ENCODE data around the gene ERC2. TPM values are rescaled to one million over a fixed set of nuclear protein-coding genes. Genes with fewer than 3 reads are reported as not detected.

ERC2 gene
- total RNA-seq, 1 donor from 2014 or later = 0.11 TPM

DNA sequence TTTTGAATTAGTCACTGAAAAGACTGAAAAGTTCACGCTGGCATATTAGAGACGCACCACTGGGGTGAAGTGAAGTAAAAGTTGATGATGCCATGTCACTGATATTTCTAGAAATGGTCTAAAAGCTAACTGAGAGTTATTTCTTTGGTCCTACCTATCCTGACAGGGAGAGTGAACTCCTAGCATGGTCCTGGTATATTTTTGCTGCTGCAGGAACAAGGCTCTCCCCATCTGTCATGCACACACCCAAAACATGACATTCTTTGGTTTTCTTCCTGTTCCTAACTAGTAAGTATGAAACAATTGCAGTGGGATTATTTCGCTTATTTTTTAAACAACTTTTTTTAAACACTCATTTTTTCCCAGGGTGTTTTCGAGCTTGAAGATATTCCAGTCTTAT, 466.7 kb downstream of the ERC2 start:
- H3K36me3 ChIP-seq = no peaks in the 10 kb centered on the region
- TF ChIP-seq, protein P1, sequence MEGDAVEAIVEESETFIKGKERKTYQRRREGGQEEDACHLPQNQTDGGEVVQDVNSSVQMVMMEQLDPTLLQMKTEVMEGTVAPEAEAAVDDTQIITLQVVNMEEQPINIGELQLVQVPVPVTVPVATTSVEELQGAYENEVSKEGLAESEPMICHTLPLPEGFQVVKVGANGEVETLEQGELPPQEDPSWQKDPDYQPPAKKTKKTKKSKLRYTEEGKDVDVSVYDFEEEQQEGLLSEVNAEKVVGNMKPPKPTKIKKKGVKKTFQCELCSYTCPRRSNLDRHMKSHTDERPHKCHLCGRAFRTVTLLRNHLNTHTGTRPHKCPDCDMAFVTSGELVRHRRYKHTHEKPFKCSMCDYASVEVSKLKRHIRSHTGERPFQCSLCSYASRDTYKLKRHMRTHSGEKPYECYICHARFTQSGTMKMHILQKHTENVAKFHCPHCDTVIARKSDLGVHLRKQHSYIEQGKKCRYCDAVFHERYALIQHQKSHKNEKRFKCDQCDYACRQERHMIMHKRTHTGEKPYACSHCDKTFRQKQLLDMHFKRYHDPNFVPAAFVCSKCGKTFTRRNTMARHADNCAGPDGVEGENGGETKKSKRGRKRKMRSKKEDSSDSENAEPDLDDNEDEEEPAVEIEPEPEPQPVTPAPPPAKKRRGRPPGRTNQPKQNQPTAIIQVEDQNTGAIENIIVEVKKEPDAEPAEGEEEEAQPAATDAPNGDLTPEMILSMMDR (IDR thresholded peaks at IDR 0.05) = no peak

DNA sequence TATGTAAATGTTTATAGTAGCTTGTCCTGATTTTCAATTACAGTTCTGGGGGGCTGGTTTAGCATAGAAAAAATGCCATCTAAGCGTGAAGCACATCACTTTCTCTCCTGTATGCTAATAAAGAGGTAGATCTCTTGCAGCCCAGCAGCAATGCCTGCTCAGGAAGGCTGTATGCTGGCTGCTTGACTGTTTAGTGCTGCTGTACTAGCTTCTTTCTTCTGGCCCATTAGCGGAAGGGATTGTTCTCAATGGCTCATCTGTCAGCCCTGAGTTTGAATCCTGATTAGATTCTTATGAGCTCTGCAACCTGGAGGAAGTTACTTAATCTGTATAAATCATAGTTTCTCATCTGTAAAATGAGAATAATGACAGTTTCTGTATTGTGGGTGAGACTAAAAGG, 478.9 kb downstream of the ERC2 start:
- Histone ChIP-seq H3K27ac (no peak overlapping the region), H3K27me3 (no peaks in the 10 kb centered on the region), H3K4me1 (no peaks in the 10 kb centered on the region), H3K4me3 (no peak overlapping the region), H3K36me3 (no peaks in the 10 kb centered on the region), H3K9me3 (no peaks in the 10 kb centered on the region)
- DNase-seq (ENCODE audit: low spot score in 2 of 2) = no peak
- intact Hi-C loops (cut with DNase I) = no loop called here
- TF ChIP-seq, protein P1 (IDR thresholded peaks at IDR 0.05) = no peak

More for the DNA sequence above, 466.7 kb downstream of the ERC2 start:
- Histone ChIP-seq H3K27ac (no peak overlapping the region), H3K4me1 (no peaks in the 10 kb centered on the region), H3K4me3 (no peak overlapping the region), H3K9me3 (no peaks in the 10 kb centered on the region), H3K27me3 (no peaks in the 10 kb centered on the region)
- DNase-seq (ENCODE audit: low spot score in 2 of 2) = no peak
- intact Hi-C loops (cut with DNase I) = no loop called here

DNA sequence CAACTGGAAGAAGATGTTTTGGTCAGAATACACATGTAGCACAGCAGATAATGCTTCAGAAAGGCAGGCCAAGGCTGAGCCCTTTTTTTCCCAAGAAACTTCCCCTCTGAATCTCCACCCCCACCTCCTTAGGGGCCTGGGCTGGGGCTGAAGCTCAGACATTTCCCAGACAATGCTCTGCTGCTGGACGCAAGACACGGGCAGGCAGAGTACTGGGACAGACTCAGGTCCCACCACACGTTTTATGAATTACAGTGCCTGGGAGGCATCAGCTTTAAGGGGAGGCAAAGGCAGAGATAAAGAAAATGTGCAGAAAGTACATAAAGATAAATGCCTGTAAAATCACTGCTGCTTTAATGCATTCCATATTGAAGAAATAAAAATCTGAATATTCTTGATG, 479.4 kb downstream of the ERC2 start:
- Histone ChIP-seq H3K36me3 (no peaks in the 10 kb centered on the region), H3K27me3 (no peaks in the 10 kb centered on the region), H3K4me3 (no peak overlapping the region), H3K4me1 (no peaks in the 10 kb centered on the region), H3K27ac (no peak overlapping the region), H3K9me3 (no peaks in the 10 kb centered on the region)
- no peak for DNase-seq (ENCODE audit: low spot score in 2 of 2)
- TF ChIP-seq, protein P1 (IDR thresholded peaks at IDR 0.05) = no peak
- intact Hi-C loops (cut with DNase I) = no loop called here

DNA sequence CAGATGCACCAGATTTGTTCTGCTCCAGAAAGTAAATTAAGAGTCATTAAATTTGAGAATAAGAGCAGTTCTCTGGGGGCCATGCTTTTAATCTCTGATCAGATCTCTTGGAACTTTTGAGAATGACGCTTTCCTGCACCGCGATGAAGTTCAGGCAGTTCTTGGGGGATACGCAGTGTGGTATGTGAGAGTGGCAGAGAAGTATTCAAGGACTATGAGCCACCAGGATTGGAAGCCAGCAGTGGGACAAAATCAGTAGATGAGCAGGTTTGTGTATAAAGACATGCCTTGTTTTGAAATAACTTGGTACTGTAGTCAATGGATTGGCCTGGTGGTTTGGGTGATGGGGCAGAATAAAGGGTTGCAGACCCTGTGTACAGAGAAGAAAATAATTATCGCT, 483.6 kb downstream of the ERC2 start:
- Histone ChIP-seq H3K27ac (no peak overlapping the region), H3K27me3 (no peaks in the 10 kb centered on the region), H3K36me3 (no peaks in the 10 kb centered on the region), H3K4me3 (no peak overlapping the region), H3K4me1 (no peaks in the 10 kb centered on the region), H3K9me3 (no peaks in the 10 kb centered on the region)
- intact Hi-C loops (cut with DNase I) = no loop called here
- TF ChIP-seq, protein P1 (IDR thresholded peaks at IDR 0.05) = no peak
- DNase-seq (ENCODE audit: low spot score in 2 of 2) = no peak

DNA sequence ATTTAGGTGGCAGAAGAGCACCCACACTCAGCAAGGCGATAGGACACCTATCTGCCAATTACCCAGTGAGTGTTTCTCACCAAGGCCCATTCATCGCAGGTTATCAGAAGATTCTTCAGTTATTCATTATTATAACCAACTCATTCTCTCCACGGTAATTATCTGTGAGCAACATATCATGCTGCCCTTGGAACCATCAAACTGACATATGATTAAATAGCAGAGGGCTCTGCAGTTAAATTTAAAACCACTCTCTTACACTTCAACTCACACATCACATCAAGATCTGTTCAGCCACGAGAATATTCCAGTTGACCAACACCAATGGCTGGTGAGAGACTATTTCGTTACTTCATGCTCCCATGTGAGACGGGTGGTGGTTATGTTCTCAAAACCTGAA, 489.3 kb downstream of the ERC2 start:
- DNase-seq (ENCODE audit: low spot score in 2 of 2) = no peak
- Histone ChIP-seq H3K9me3 (no peaks in the 10 kb centered on the region), H3K36me3 (no peaks in the 10 kb centered on the region), H3K4me3 (no peak overlapping the region), H3K27me3 (no peaks in the 10 kb centered on the region), H3K27ac (no peak overlapping the region), H3K4me1 (no peaks in the 10 kb centered on the region)
- TF ChIP-seq, protein P1 (IDR thresholded peaks at IDR 0.05) = no peak
- intact Hi-C loops (cut with DNase I) = no loop called here
